HL-60 (cell line): Measurements from ENCODE around the gene AS3MT.

Source experiments
- DNase-seq, 2 experiments: peaks; one replicate each; pipeline ENCODE4 v3.0.0-alpha.2; 2010 to 2020; ENCODE audit warnings: low read depth in 1 of 2, low spot score in 1 of 2
- H3K27ac ChIP-seq: fragments of 250-450 bp; sonication (Bioruptor Pico); replicated peaks from 2 replicates; pipeline ENCODE4 v1.5.1; 2020; ENCODE audit warnings: mild to moderate bottlenecking, moderate library complexity
- H3K27me3 ChIP-seq: fragments of 250-450 bp; sonication (Bioruptor Pico); 2 replicates; pipeline ENCODE4 v1.5.1; 2021; ENCODE audit warnings: mild to moderate bottlenecking, moderate library complexity; ENCODE audit not compliant: insufficient read depth, poor library complexity, severe bottlenecking
- H3K4me3 ChIP-seq: replicated peaks from 2 replicates; pipeline ENCODE4 v1.5.1; 2011; ENCODE audit warnings: mild to moderate bottlenecking, control low read depth, low read length; ENCODE audit not compliant: insufficient read depth
- CTCF ChIP-seq: IDR thresholded peaks from one replicate; pipeline ENCODE4 v1.5.1; 2011; ENCODE audit warnings: low read length, control low read depth, inconsistent platforms; ENCODE audit not compliant: insufficient read depth
- GABPA ChIP-seq: IDR thresholded peaks from 2 replicates; pipeline ENCODE4 v1.6.1; 2012; ENCODE audit warnings: low read depth
- POLR2AphosphoS5 ChIP-seq: IDR thresholded peaks from 2 replicates; pipeline ENCODE4 v1.6.1; 2012; ENCODE audit warnings: low read depth
- REST ChIP-seq: IDR thresholded peaks from 2 replicates; pipeline ENCODE4 v1.6.1; 2012; ENCODE audit warnings: low read depth; ENCODE audit not compliant: insufficient replicate concordance
- SPI1 ChIP-seq: IDR thresholded peaks from 2 replicates; pipeline ENCODE4 v1.6.1; 2012; ENCODE audit warnings: low read depth, mild to moderate bottlenecking, borderline replicate concordance

The AS3MT gene

GRCh38 chr10:102876747-102877153 lies 7.5 kb downstream of the AS3MT start:
- DNase-seq, result no peak
- TF ChIP-seq POLR2AphosphoS5 (no peak), GABPA (no peak), SPI1 (no peak), REST (no peak), CTCF (no peak)
- Histone ChIP-seq H3K27me3 (no peaks in the 10 kb centered on the region), H3K4me3 (no peak overlapping the region), H3K27ac (no peak overlapping the region)

- DNase-seq, result no peak
- no peaks in the 10 kb centered on the region for H3K27me3 ChIP-seq
- TF ChIP-seq REST (no peak), POLR2AphosphoS5 (no peak)
- no peak overlapping the region for H3K27ac ChIP-seq
- H3K4me3 ChIP-seq, result no peak overlapping the region
Measured at GRCh38 chr10:102878629-102879028, 9.4 kb downstream of the AS3MT start.

GRCh38 chr10:102880256-102880655 lies 11.0 kb downstream of the AS3MT start:
- DNase-seq, result no peak
- H3K4me3 ChIP-seq, result no peak overlapping the region
- TF ChIP-seq POLR2AphosphoS5 (no peak), CTCF (no peak), SPI1 (no peak)
- H3K27ac ChIP-seq, result no peak overlapping the region
- H3K27me3 ChIP-seq, result no peaks in the 10 kb centered on the region

GRCh38 chr10:102888048-102888447 lies 18.8 kb downstream of the AS3MT start:
- H3K27ac ChIP-seq, result no peak overlapping the region

More at GRCh38 chr10:102888048-102888447, 18.8 kb downstream of the AS3MT start:
- no peak for DNase-seq
- H3K27me3 ChIP-seq, result no peaks in the 10 kb centered on the region
- TF ChIP-seq POLR2AphosphoS5 (no peak), SPI1 (no peak), REST (no peak), CTCF (no peak), GABPA (no peak)
- no peak overlapping the region for H3K4me3 ChIP-seq
